Hepatocyte (in vitro differentiated cells): ENCODE results near the gene RTCB. TPM values are rescaled to one million over a fixed set of nuclear protein-coding genes. Genes with fewer than 3 reads are reported as not detected.

Experiments
- DNase-seq: peaks from one replicate; pipeline ENCODE4 v3.0.0-alpha.2; 2016; ENCODE audit warnings: low spot score
- H2AFZ ChIP-seq: fragments of 200-600 bp; sonication (generic); 2 replicates; pipeline ENCODE4 v1.6.0; 2016; ENCODE audit warnings: antibody characterized with exemption, mild to moderate bottlenecking
- H3K27ac ChIP-seq: fragments of 200-600 bp; sonication (generic); 2 replicates; pipeline ENCODE4 v1.5.1; 2016; ENCODE audit warnings: mild to moderate bottlenecking
- H3K27me3 ChIP-seq: fragments of 200-600 bp; sonication (generic); 2 replicates; pipeline ENCODE4 v1.6.1; 2016
- H3K36me3 ChIP-seq: fragments of 200-600 bp; sonication (generic); replicated peaks from 2 replicates; pipeline ENCODE4 v1.5.1; 2016; ENCODE audit warnings: low read depth; ENCODE audit not compliant: insufficient read depth
- H3K4me1 ChIP-seq: fragments of 200-600 bp; sonication (generic); 2 replicates; pipeline ENCODE4 v1.5.1; 2016; ENCODE audit warnings: mild to moderate bottlenecking, moderate library complexity; ENCODE audit not compliant: insufficient read depth
- H3K4me2 ChIP-seq: fragments of 200-600 bp; sonication (generic); 2 replicates; pipeline ENCODE4 v1.6.0; 2016
- H3K4me3 ChIP-seq: fragments of 200-600 bp; sonication (generic); 2 replicates; pipeline ENCODE4 v1.5.1; 2016; ENCODE audit warnings: mild to moderate bottlenecking
- H3K79me2 ChIP-seq: fragments of 200-600 bp; sonication (generic); 2 replicates; pipeline ENCODE4 v1.6.0; 2017; ENCODE audit warnings: mild to moderate bottlenecking
- H3K9me2 ChIP-seq: fragments of 200-600 bp; sonication (generic); replicated peaks from 2 replicates; pipeline ENCODE4 v1.6.0; 2017; ENCODE audit warnings: mild to moderate bottlenecking; ENCODE audit not compliant: insufficient read depth
- H3K9me3 ChIP-seq: fragments of 200-600 bp; sonication (generic); 2 replicates; pipeline ENCODE4 v1.5.1; 2016; ENCODE audit warnings: low read depth, mild to moderate bottlenecking
- H4K20me1 ChIP-seq: fragments of 200-600 bp; sonication (generic); 2 replicates; pipeline ENCODE4 v1.6.0; 2016; ENCODE audit warnings: mild to moderate bottlenecking; ENCODE audit not compliant: insufficient read depth, poor library complexity, severe bottlenecking
- CTCF ChIP-seq: fragments of 200-600 bp; sonication (generic); IDR thresholded peaks from 2 replicates; pipeline ENCODE4 v1.5.1; 2016; ENCODE audit warnings: antibody characterized with exemption, mild to moderate bottlenecking; ENCODE audit not compliant: poor library complexity
- EZH2 ChIP-seq: fragments of 200-600 bp; sonication (generic); IDR thresholded peaks from 2 replicates; pipeline ENCODE4 v1.6.1; 2016; ENCODE audit warnings: antibody characterized with exemption, mild to moderate bottlenecking, borderline replicate concordance
- EZH2phosphoT487 ChIP-seq: fragments of 200-600 bp; sonication (generic); IDR thresholded peaks from one replicate; pipeline ENCODE4 v1.6.1; 2018; ENCODE audit warnings: antibody characterized with exemption, mild to moderate bottlenecking, low read depth, moderate library complexity; ENCODE audit not compliant: unreplicated experiment, severe bottlenecking
- WGBS: methylation state at CpG from one replicate; pipeline ENCODE4 v1.1.6; 2016; ENCODE audit warnings: low lambda C conversion rate; ENCODE audit errors: missing lambda C conversion rate; 5-methylcytosine and 5-hydroxymethylcytosine counted together
- polyA plus RNA-seq: library from polyadenylated mRNA; unstranded; fragments of >200 nt; fragmentation: Nextera tagmentation; extraction: Ambion mirVana; gene quantifications from 2 replicates; pipeline ENCODE4 v1.2.1, GENCODE V29; 2016
- total RNA-seq: library from RNA; depleted of rRNA; stranded (reverse); fragments of >200 nt; gene quantifications from 2 replicates; pipeline ENCODE4 v1.2.3, GENCODE V29; 2014

The RTCB gene
- total RNA-seq = 95.6 and 104 TPM in 2 replicates
- 80.3 and 83.6 TPM in 2 replicates for polyA plus RNA-seq

- Histone ChIP-seq H3K79me2 (peaks cover 46% of the 10 kb centered on the region), H2AFZ (peak within 1 kb of the TSS; percentile 88), H3K4me1 (peaks cover 12% of the 10 kb centered on the region), H3K27me3 (peaks cover 3% of the 10 kb centered on the region), H4K20me1 (peaks cover 12% of the 10 kb centered on the region), H3K27ac (peak within 1 kb of the TSS; percentile 86), H3K36me3 (no peaks in the 10 kb centered on the region), H3K9me2 (no peaks in the 10 kb centered on the region), H3K4me2 (peak within 1 kb of the TSS; percentile 78), H3K4me3 (peak within 1 kb of the TSS; percentile 63), H3K9me3 (no peaks in the 10 kb centered on the region)
- DNase-seq = peak; percentile 96
- 4% methylated on average over 38 of the region's 40 CpGs for WGBS
- TF ChIP-seq EZH2 (no peak), CTCF (no peak)
Observed at GRCh38 chr22:32411829-32412592, at the start of gene RTCB. TSS of gene RTCB (minus strand) at chr22:32412247. CDS start at chr22:32412156, 91 bp downstream.

GRCh38 chr22:32457031-32457430 lies 45.0 kb upstream of the RTCB start:
- TF ChIP-seq EZH2 (no peak), CTCF (no peak), EZH2phosphoT487 (no peak)
- H3K9me3 ChIP-seq = no peaks in the 10 kb centered on the region
- peaks cover 17% of the 10 kb centered on the region for H3K27me3 ChIP-seq
- no peak overlapping the region for H3K4me2 ChIP-seq
- H3K4me3 ChIP-seq = no peak overlapping the region
- WGBS = 92% methylated on average over 4 of the region's 4 CpGs
- no peak overlapping the region for H3K27ac ChIP-seq
- no peak overlapping the region for H2AFZ ChIP-seq
- no peaks in the 10 kb centered on the region for H3K36me3 ChIP-seq
- H3K79me2 ChIP-seq = no peaks in the 10 kb centered on the region
- H3K4me1 ChIP-seq = no peaks in the 10 kb centered on the region
- H3K9me2 ChIP-seq = no peaks in the 10 kb centered on the region
- DNase-seq = no peak
- H4K20me1 ChIP-seq = no peaks in the 10 kb centered on the region

GRCh38 chr22:32448980-32449379 lies 36.9 kb upstream of the RTCB start:
- 68% methylated on average over 4 of the region's 4 CpGs for WGBS
- Histone ChIP-seq H3K27me3 (peaks cover 28% of the 10 kb centered on the region), H3K27ac (no peak overlapping the region)

More at GRCh38 chr22:32448980-32449379, 36.9 kb upstream of the RTCB start:
- DNase-seq = no peak
- H3K4me1 ChIP-seq = no peaks in the 10 kb centered on the region
- no peaks in the 10 kb centered on the region for H3K36me3 ChIP-seq
- TF ChIP-seq EZH2phosphoT487 = no peak
- no peak for TF ChIP-seq CTCF
- no peak for TF ChIP-seq EZH2
- no peaks in the 10 kb centered on the region for H4K20me1 ChIP-seq
- H2AFZ ChIP-seq = no peak overlapping the region
- H3K9me3 ChIP-seq = no peaks in the 10 kb centered on the region
- no peak overlapping the region for H3K4me3 ChIP-seq
- H3K79me2 ChIP-seq = no peaks in the 10 kb centered on the region
- no peak overlapping the region for H3K4me2 ChIP-seq
- no peaks in the 10 kb centered on the region for H3K9me2 ChIP-seq
